Gastrocnemius medialis (tissue), 4 donors: ENCODE measurements around the gene GPRC5D. TPM values are rescaled to one million over a fixed set of nuclear protein-coding genes. Genes with fewer than 3 reads are reported as not detected.

Experiments used
- ATAC-seq, 2 donors: fragments of 150-250 bp; one replicate each; pipeline ENCODE4 v1.9.1; 2016
- DNase-seq, 2 donors: peaks; one replicate each; pipeline ENCODE4 v3.0.0-alpha.2; 2019
- H3K27ac ChIP-seq, 4 donors: fragments of 200-600 bp; sonication (generic); 1 replicate in 1 of 4; 2 replicates in 3 of 4; pipeline ENCODE4 v1.5.1; 2016 to 2018; ENCODE audit warnings: mild to moderate bottlenecking in 2 of 4, moderate library complexity in 1 of 4
- H3K27me3 ChIP-seq, 3 donors: fragments of 200-600 bp; sonication (generic) in 2 of 3; 1 replicate in 1 of 3; 2 replicates in 2 of 3; pipeline versions ENCODE4 v1.5.1 to v1.6.0; 2016 to 2019; ENCODE audit warnings: mild to moderate bottlenecking in 1 of 3, moderate library complexity in 1 of 3
- H3K36me3 ChIP-seq, 2 donors: fragments of 200-600 bp; sonication (generic) in 1 of 2; one replicate each; pipeline ENCODE4 v1.5.1; 2017 to 2018
- H3K4me1 ChIP-seq, 2 donors: fragments of 200-600 bp; sonication (generic) in 1 of 2; one replicate each; pipeline ENCODE4 v1.5.1; 2016 to 2017; ENCODE audit warnings: mild to moderate bottlenecking in 2 of 2
- H3K4me3 ChIP-seq, 4 donors: fragments of 200-600 bp; sonication (generic) in 3 of 4; 1 replicate in 1 of 4; 2 replicates in 3 of 4; pipeline ENCODE4 v1.5.1; 2016 to 2019; ENCODE audit warnings: mild to moderate bottlenecking in 2 of 4
- H3K9me3 ChIP-seq, 3 donors: fragments of 200-600 bp; sonication (generic) in 2 of 3; 1 replicate in 1 of 3; 2 replicates in 2 of 3; pipeline ENCODE4 v1.5.1; 2016 to 2019
- CTCF ChIP-seq, 5 experiments: fragments of 450-650 bp in 3 of 5; fragments of 200-600 bp in 2 of 5; sonication (generic) in 2 of 5; IDR thresholded peaks in 4 of 5; conservative IDR thresholded peaks in 1 of 5; 1 replicate in 4 of 5; 2 replicates in 1 of 5; pipeline ENCODE4 v1.5.1; 2016 to 2019; ENCODE audit warnings: antibody characterized with exemption in 5 of 5, mild to moderate bottlenecking in 3 of 5, moderate library complexity in 3 of 5
- POLR2A ChIP-seq, 2 donors: fragments of 450-650 bp; IDR thresholded peaks; one replicate each; pipeline ENCODE4 v1.6.1; 2017; ENCODE audit warnings: antibody characterized with exemption in 2 of 2, mild to moderate bottlenecking in 2 of 2, moderate library complexity in 2 of 2
- in situ Hi-C, 4 donors: fragments of 200-750 bp; cut with MboI; loops; one replicate each; pipeline versions ENCODE4 v1.15.0 to v1.8.0; 2017; ENCODE audit warnings: low sequenced_read_pairs in 4 of 4
- intact Hi-C: fragments of 100-400 bp; cut with DNase I; formaldehyde crosslinking; loops from one replicate; pipeline ENCODE4 v1.15.1; 2023; ENCODE audit warnings: low total_unique reads
- total RNA-seq, 4 donors: library from RNA; depleted of rRNA; stranded (reverse); fragments of >200 nt; gene quantifications; one replicate each; pipeline versions ENCODE4 v1.1.0 to v1.2.3, GENCODE V29; 2016

GPRC5D gene
- total RNA-seq, 4 donors from 2014 or later: not detected

- ATAC-seq: no peak
- in situ Hi-C loops (no loop called here), intact Hi-C loops (no loop called here)
- Histone ChIP-seq H3K4me3 (no peak overlapping the region), H3K4me1 (no peaks in the 10 kb centered on the region), H3K27ac (no peak overlapping the region), H3K27me3 (peaks cover 0 to 10% (median 7%) of the 10 kb centered on the region in 3 donors), H3K9me3 (no peaks in the 10 kb centered on the region), H3K36me3 (no peaks in the 10 kb centered on the region)
- no peak for TF ChIP-seq CTCF (IDR thresholded peaks at IDR 0.05 in 4 of 5, conservative IDR thresholded peaks at IDR 0.05 in 1 of 5)
- TF ChIP-seq POLR2A (IDR thresholded peaks at IDR 0.05): no peak
- DNase-seq: no peak
Measured at GRCh38 chr12:12897302-12897701, 54.7 kb downstream of the GPRC5D start.

DNA sequence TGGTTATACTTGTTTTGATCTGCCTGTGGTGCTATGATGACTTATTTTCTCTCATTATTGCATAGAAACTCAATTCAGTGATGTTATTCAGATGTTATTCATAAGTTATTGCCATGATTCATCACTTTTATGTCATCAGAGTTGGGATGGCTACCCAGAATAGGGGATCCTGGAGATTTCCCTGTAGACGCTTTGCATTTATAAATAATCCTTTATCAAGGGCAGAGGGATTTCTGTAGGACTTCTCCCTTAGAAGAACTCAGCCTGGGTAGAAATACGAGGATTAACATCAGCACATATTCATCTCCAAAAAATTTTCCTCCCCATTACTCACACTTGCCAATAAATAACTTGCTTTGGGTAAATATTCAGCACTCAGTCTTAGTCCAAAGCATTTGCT lies 55.7 kb downstream of the GPRC5D start:
- ATAC-seq: no peak
- TF ChIP-seq CTCF (IDR thresholded peaks at IDR 0.05 in 4 of 5, conservative IDR thresholded peaks at IDR 0.05 in 1 of 5) (no peak), POLR2A (IDR thresholded peaks at IDR 0.05) (no peak)
- DNase-seq: no peak
- no peaks in the 10 kb centered on the region for H3K9me3 ChIP-seq
- intact Hi-C loops: no loop called here
- H3K27ac ChIP-seq: no peak overlapping the region
- peaks cover 0 to 14% (median 12%) of the 10 kb centered on the region in 3 donors for H3K27me3 ChIP-seq
- in situ Hi-C loops: no loop called here
- no peaks in the 10 kb centered on the region for H3K36me3 ChIP-seq
- peaks cover 0 to 4% of the 10 kb centered on the region in 2 donors for H3K4me1 ChIP-seq
- H3K4me3 ChIP-seq: no peak overlapping the region

GRCh38 chr12:12893438-12893837 lies 58.5 kb downstream of the GPRC5D start:
- Histone ChIP-seq H3K9me3 (no peaks in the 10 kb centered on the region), H3K27me3 (peaks cover 2 to 14% (median 13%) of the 10 kb centered on the region in 3 donors), H3K4me3 (no peak overlapping the region), H3K27ac (no peak overlapping the region), H3K36me3 (no peaks in the 10 kb centered on the region), H3K4me1 (peaks cover 0 to 14% of the 10 kb centered on the region in 2 donors)
- no peak for ATAC-seq
- no peak for TF ChIP-seq CTCF (IDR thresholded peaks at IDR 0.05 in 4 of 5, conservative IDR thresholded peaks at IDR 0.05 in 1 of 5)
- TF ChIP-seq POLR2A (IDR thresholded peaks at IDR 0.05): no peak
- intact Hi-C loops: no loop called here
- no peak for DNase-seq
- in situ Hi-C loops: no loop called here

GRCh38 chr12:12892681-12893141 lies 59.3 kb downstream of the GPRC5D start:
- in situ Hi-C loops: no loop called here
- Histone ChIP-seq H3K27ac (no peak overlapping the region), H3K36me3 (no peaks in the 10 kb centered on the region), H3K4me3 (no peak overlapping the region), H3K4me1 (peaks cover 0 to 14% of the 10 kb centered on the region in 2 donors), H3K27me3 (peaks cover 6 to 15% (median 14%) of the 10 kb centered on the region in 3 donors), H3K9me3 (no peaks in the 10 kb centered on the region)
- intact Hi-C loops: no loop called here
- ATAC-seq (no peak), DNase-seq (no peak)
- TF ChIP-seq CTCF (IDR thresholded peaks at IDR 0.05 in 4 of 5, conservative IDR thresholded peaks at IDR 0.05 in 1 of 5) (no peak), POLR2A (IDR thresholded peaks at IDR 0.05) (no peak)

DNA sequence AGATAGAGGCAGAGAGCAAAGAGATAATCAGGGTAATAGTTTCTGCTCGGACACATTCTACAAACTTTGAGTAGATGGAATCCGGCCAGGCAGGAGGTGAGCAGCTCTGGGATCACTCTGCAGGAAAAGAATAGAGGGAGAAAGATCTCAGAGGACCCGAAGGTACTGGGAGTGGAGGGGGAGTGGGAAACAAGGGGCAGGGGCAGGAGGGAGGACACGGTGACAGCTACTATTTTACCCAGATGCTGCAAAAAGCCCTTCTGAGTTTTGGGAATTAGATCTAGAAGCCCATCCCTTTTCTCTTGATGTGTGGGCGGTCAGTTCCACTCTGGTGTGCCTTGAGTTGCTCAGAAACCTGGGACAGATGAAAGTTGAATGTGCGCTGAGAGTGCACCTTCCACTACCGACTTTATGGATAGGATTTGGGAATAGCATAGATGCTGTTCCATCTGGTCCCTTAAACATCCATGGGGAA lies 60.1 kb downstream of the GPRC5D start:
- Histone ChIP-seq H3K4me3 (peak overlapping the region; percentile 53 to 59 (median 58)), H3K9me3 (no peaks in the 10 kb centered on the region), H3K27me3 (peaks cover 11 to 15% (median 14%) of the 10 kb centered on the region in 3 donors), H3K4me1 (peaks cover 0 to 14% of the 10 kb centered on the region in 2 donors), H3K27ac (peak overlapping the region in 2 of 4 donors; percentile 35 to 37), H3K36me3 (no peaks in the 10 kb centered on the region)
- in situ Hi-C loops: no loop called here
- ATAC-seq: no peak
- TF ChIP-seq CTCF (IDR thresholded peaks at IDR 0.05 in 4 of 5, conservative IDR thresholded peaks at IDR 0.05 in 1 of 5): no peak
- TF ChIP-seq POLR2A (IDR thresholded peaks at IDR 0.05): no peak
- intact Hi-C loops: no loop called here
- no peak for DNase-seq
